HepG2 (cell line): ENCODE data around the gene ZBP1. TPM values are rescaled to one million over a fixed set of nuclear protein-coding genes. Genes with fewer than 3 reads are reported as not detected.
A peak's percentile ranks its signal among the peaks of the same experiment; 100 is the strongest.

ENCODE experiments used
- HDAC1 ChIP-seq: sonication (generic); formaldehyde crosslinking; IDR thresholded peaks from 2 replicates; pipeline ENCODE4 v1.5.1; 2020; ENCODE audit warnings: mild to moderate bottlenecking, missing genetic modification reagents
- HNRNPUL1 ChIP-seq: fragments of 200-400 bp; formaldehyde crosslinking; IDR thresholded peaks from 2 replicates; pipeline ENCODE4 v1.6.1; 2017; ENCODE audit warnings: low read depth, mild to moderate bottlenecking, low read length, moderate library complexity
- KDM6A ChIP-seq: IDR thresholded peaks from 2 replicates; pipeline ENCODE4 v1.6.1; 2016; ENCODE audit warnings: low read depth
- SETDB1 ChIP-seq: sonication (generic); formaldehyde crosslinking; IDR thresholded peaks from 2 replicates; pipeline ENCODE4 v1.5.1; 2020; ENCODE audit warnings: missing genetic modification reagents, mild to moderate bottlenecking, borderline replicate concordance
- SP5 ChIP-seq: IDR thresholded peaks from 2 replicates; pipeline ENCODE4 v1.6.1; 2016; ENCODE audit warnings: low read depth, borderline replicate concordance
- TOE1 ChIP-seq: sonication (generic); formaldehyde crosslinking; IDR thresholded peaks from 2 replicates; pipeline ENCODE4 v1.4.0; 2020; ENCODE audit warnings: mild to moderate bottlenecking, missing genetic modification reagents
- ZFP36L2 ChIP-seq: sonication (generic); formaldehyde crosslinking; IDR thresholded peaks from 2 replicates; pipeline ENCODE4 v1.4.0; 2020; ENCODE audit warnings: missing genetic modification reagents
- ZNF136 ChIP-seq: sonication (generic); formaldehyde crosslinking; IDR thresholded peaks from 2 replicates; pipeline ENCODE4 v1.8.1; 2022; ENCODE audit warnings: low read depth, mild to moderate bottlenecking, moderate library complexity, missing genetic modification reagents
- ZNF20 ChIP-seq: sonication (generic); formaldehyde crosslinking; IDR thresholded peaks from 2 replicates; pipeline ENCODE4 v1.4.0; 2020; ENCODE audit warnings: mild to moderate bottlenecking, moderate library complexity, missing genetic modification reagents
- ZNF496 ChIP-seq: sonication (generic); formaldehyde crosslinking; IDR thresholded peaks from 2 replicates; pipeline ENCODE4 v1.8.1; 2023; ENCODE audit warnings: mild to moderate bottlenecking, moderate library complexity, missing genetic modification reagents; ENCODE audit not compliant: insufficient replicate concordance
- ZNF569 ChIP-seq: sonication (generic); formaldehyde crosslinking; IDR thresholded peaks from 2 replicates; pipeline ENCODE4 v1.5.0; 2020; ENCODE audit warnings: mild to moderate bottlenecking, missing genetic modification reagents, moderate library complexity, borderline replicate concordance
- polyA plus RNA-seq, 8 experiments: library from polyadenylated mRNA; depleted of rRNA in 3 of 8; stranded (reverse) in 7 of 8; unstranded in 1 of 8; fragments of >200 nt; fragmentation: Illumina TruSeq in 4 of 8; extraction: Trizol in 4 of 8; gene quantifications; 2 replicates each; pipeline versions ENCODE4 v1.2.1 to v1.2.3, GENCODE V29; 2011 to 2016; ENCODE audit warnings: low read depth in 4 of 8, missing spikeins in 1 of 8, mixed read lengths in 1 of 8; ENCODE audit not compliant: insufficient read depth in 1 of 8
- total RNA-seq, 5 experiments: library from RNA; depleted of rRNA; stranded (reverse); fragments of >200 nt; fragmentation: Illumina TruSeq; extraction: Trizol; gene quantifications; 2 replicates each; pipeline ENCODE4 v1.2.3, GENCODE V29; 2016; ENCODE audit warnings: low read depth in 1 of 5
- TF ChIP-seq, protein P1 (sequence below): sonication (generic); formaldehyde crosslinking; conservative IDR thresholded peaks from 2 replicates; pipeline ENCODE4 v1.8.0; 2022; ENCODE audit warnings: mild to moderate bottlenecking, moderate library complexity, missing genetic modification reagents
- TF ChIP-seq, protein P2 (sequence below): sonication (generic); formaldehyde crosslinking; IDR thresholded peaks from 2 replicates; pipeline ENCODE4 v1.5.1; 2020; ENCODE audit warnings: missing genetic modification reagents, mild to moderate bottlenecking, borderline replicate concordance
- TF ChIP-seq, protein P3 (sequence below): sonication (generic); formaldehyde crosslinking; conservative IDR thresholded peaks from 2 replicates; pipeline ENCODE4 v1.4.0; 2020; ENCODE audit warnings: missing genetic modification reagents
- TF ChIP-seq, protein P4 (sequence below): sonication (generic); formaldehyde crosslinking; IDR thresholded peaks from 2 replicates; pipeline ENCODE4 v1.5.0; 2020; ENCODE audit warnings: missing genetic modification reagents
- TF ChIP-seq, protein P5 (sequence below): sonication (generic); formaldehyde crosslinking; IDR thresholded peaks from 2 replicates; pipeline ENCODE4 v1.9.0; 2022; ENCODE audit warnings: low read depth, missing genetic modification reagents

Gene ZBP1
- total and polyA plus RNA-seq, 2 of the 13 experiments (the other 11 are each of a cell fraction or from before 2014, with no cell fraction given): not detected

DNA sequence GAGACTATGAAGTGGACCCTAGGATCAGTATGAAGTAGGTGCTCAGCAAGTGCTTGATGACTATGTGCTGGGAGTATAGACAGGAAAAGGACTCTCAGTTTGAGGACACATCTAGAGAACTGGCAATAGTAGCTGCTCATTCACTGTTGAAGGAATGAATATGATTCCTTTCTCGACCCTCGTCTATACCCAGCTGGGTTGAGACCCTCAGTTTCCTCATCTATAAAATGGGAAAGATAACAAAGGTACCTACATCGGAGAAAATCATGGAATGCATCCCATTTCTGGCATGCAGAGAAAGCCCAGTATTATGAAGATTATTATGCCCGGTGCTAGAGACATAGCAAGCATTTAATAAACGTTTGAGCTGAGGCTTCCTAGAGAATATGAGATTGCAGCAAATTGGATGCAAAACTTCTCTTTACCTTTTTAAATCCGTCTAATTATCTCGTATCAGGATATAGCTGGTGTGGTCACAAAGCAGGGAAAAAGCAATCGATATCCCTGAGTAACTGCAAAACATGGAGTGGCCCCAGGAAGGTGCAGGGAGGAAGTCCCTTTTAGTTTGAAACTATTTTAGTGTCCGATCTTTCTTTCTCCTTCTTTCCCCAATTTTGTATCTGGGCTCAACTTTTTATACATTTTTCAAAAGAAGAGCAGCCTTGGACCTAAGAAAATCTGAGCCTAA is 62.2 kb downstream of the ZBP1 start (continued):
- TF ChIP-seq, protein P1, sequence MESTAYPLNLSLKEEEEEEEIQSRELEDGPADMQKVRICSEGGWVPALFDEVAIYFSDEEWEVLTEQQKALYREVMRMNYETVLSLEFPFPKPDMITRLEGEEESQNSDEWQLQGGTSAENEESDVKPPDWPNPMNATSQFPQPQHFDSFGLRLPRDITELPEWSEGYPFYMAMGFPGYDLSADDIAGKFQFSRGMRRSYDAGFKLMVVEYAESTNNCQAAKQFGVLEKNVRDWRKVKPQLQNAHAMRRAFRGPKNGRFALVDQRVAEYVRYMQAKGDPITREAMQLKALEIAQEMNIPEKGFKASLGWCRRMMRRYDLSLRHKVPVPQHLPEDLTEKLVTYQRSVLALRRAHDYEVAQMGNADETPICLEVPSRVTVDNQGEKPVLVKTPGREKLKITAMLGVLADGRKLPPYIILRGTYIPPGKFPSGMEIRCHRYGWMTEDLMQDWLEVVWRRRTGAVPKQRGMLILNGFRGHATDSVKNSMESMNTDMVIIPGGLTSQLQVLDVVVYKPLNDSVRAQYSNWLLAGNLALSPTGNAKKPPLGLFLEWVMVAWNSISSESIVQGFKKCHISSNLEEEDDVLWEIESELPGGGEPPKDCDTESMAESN (CRISPR knock-in tag): 0 out of 2 replicates have a peak, but pooled peaks have one; percentile 7
- TF ChIP-seq ZFP36L2 (CRISPR knock-in tag): no peak; the same call in 1 of the 2 replicates
- TF ChIP-seq SP5 (CRISPR knock-in tag): no peak
- TF ChIP-seq SETDB1 (CRISPR knock-in tag): peak; percentile 80; the same call in 1 of the 2 replicates
- TF ChIP-seq, protein P2, sequence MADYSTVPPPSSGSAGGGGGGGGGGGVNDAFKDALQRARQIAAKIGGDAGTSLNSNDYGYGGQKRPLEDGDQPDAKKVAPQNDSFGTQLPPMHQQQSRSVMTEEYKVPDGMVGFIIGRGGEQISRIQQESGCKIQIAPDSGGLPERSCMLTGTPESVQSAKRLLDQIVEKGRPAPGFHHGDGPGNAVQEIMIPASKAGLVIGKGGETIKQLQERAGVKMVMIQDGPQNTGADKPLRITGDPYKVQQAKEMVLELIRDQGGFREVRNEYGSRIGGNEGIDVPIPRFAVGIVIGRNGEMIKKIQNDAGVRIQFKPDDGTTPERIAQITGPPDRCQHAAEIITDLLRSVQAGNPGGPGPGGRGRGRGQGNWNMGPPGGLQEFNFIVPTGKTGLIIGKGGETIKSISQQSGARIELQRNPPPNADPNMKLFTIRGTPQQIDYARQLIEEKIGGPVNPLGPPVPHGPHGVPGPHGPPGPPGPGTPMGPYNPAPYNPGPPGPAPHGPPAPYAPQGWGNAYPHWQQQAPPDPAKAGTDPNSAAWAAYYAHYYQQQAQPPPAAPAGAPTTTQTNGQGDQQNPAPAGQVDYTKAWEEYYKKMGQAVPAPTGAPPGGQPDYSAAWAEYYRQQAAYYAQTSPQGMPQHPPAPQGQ (CRISPR knock-in tag): no peak
- TF ChIP-seq HDAC1 (CRISPR knock-in tag): 0 out of 2 replicates have a peak, but pooled peaks have one; percentile 8
- TF ChIP-seq KDM6A: 0 out of 2 replicates have a peak, but pooled peaks have one; percentile 16
- 0 out of 2 replicates have a peak, but pooled peaks have one; percentile 2 for TF ChIP-seq ZNF569 (CRISPR knock-in tag)
- no peak for TF ChIP-seq ZNF136 (CRISPR knock-in tag)
- no peak for TF ChIP-seq TOE1 (CRISPR knock-in tag)
- TF ChIP-seq ZNF496: no peak
- no peak for TF ChIP-seq HNRNPUL1
- TF ChIP-seq ZNF20 (CRISPR knock-in tag): no peak
- TF ChIP-seq, protein P3, sequence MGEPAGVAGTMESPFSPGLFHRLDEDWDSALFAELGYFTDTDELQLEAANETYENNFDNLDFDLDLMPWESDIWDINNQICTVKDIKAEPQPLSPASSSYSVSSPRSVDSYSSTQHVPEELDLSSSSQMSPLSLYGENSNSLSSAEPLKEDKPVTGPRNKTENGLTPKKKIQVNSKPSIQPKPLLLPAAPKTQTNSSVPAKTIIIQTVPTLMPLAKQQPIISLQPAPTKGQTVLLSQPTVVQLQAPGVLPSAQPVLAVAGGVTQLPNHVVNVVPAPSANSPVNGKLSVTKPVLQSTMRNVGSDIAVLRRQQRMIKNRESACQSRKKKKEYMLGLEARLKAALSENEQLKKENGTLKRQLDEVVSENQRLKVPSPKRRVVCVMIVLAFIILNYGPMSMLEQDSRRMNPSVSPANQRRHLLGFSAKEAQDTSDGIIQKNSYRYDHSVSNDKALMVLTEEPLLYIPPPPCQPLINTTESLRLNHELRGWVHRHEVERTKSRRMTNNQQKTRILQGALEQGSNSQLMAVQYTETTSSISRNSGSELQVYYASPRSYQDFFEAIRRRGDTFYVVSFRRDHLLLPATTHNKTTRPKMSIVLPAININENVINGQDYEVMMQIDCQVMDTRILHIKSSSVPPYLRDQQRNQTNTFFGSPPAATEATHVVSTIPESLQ (CRISPR knock-in tag): no peak
- TF ChIP-seq, protein P4, sequence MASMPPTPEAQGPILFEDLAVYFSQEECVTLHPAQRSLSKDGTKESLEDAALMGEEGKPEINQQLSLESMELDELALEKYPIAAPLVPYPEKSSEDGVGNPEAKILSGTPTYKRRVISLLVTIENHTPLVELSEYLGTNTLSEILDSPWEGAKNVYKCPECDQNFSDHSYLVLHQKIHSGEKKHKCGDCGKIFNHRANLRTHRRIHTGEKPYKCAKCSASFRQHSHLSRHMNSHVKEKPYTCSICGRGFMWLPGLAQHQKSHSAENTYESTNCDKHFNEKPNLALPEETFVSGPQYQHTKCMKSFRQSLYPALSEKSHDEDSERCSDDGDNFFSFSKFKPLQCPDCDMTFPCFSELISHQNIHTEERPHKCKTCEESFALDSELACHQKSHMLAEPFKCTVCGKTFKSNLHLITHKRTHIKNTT: no peak
- TF ChIP-seq, protein P5, sequence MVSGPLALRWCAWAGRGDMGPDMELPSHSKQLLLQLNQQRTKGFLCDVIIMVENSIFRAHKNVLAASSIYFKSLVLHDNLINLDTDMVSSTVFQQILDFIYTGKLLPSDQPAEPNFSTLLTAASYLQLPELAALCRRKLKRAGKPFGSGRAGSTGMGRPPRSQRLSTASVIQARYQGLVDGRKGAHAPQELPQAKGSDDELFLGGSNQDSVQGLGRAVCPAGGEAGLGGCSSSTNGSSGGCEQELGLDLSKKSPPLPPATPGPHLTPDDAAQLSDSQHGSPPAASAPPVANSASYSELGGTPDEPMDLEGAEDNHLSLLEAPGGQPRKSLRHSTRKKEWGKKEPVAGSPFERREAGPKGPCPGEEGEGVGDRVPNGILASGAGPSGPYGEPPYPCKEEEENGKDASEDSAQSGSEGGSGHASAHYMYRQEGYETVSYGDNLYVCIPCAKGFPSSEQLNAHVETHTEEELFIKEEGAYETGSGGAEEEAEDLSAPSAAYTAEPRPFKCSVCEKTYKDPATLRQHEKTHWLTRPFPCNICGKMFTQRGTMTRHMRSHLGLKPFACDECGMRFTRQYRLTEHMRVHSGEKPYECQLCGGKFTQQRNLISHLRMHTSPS: no peak
